GM12878 (cell line): ENCODE data around the gene ODAPH.

Experiments
- EP300 ChIP-seq, 2 experiments: fragments of 150-350 bp in 1 of 2; IDR thresholded peaks; 2 replicates each; pipeline ENCODE4 v1.6.1; 2011 to 2012; ENCODE audit warnings: low read depth in 2 of 2, low read length in 2 of 2, borderline replicate concordance in 1 of 2, improper control_type of control experiment in 1 of 2, inconsistent platforms in 1 of 2; ENCODE audit not compliant: control insufficient read depth in 1 of 2
- ESRRA ChIP-seq: IDR thresholded peaks from 2 replicates; pipeline ENCODE4 v1.6.1; 2012; ENCODE audit warnings: mild to moderate bottlenecking, low read length, improper control_type of control experiment
- IKZF1 ChIP-seq: fragments of 450-650 bp; conservative IDR thresholded peaks from 2 replicates; pipeline ENCODE4 v1.6.1; 2017; ENCODE audit warnings: antibody characterized with exemption, mild to moderate bottlenecking
- NKRF ChIP-seq: fragments of 450-650 bp; conservative IDR thresholded peaks from 2 replicates; pipeline ENCODE4 v1.6.1; 2017; ENCODE audit warnings: mild to moderate bottlenecking, moderate library complexity
- POLR2A ChIP-seq: IDR thresholded peaks from 2 replicates; pipeline ENCODE4 v1.6.1; 2011; ENCODE audit warnings: low read depth, mild to moderate bottlenecking, low read length
- POLR2AphosphoS5 ChIP-seq: IDR thresholded peaks from 2 replicates; pipeline ENCODE4 v1.6.1; 2011; ENCODE audit warnings: mild to moderate bottlenecking, low read length, inconsistent platforms
- RAD21 ChIP-seq: IDR thresholded peaks from 2 replicates; pipeline ENCODE4 v1.6.1; 2011; ENCODE audit warnings: mild to moderate bottlenecking, low read depth, low read length, moderate library complexity; ENCODE audit not compliant: insufficient read depth
- RFX5 ChIP-seq: IDR thresholded peaks from 2 replicates; pipeline ENCODE4 v1.6.1; 2011; ENCODE audit warnings: low read depth, low read length, improper control_type of control experiment
- SRF ChIP-seq, 2 experiments: IDR thresholded peaks; 2 replicates each; pipeline ENCODE4 v1.6.1; 2011; ENCODE audit warnings: low read depth in 2 of 2, low read length in 2 of 2, mild to moderate bottlenecking in 1 of 2, moderate library complexity in 1 of 2
- TCF7 ChIP-seq: IDR thresholded peaks from 2 replicates; pipeline ENCODE4 v1.6.1; 2014; ENCODE audit warnings: antibody characterized with exemption, borderline replicate concordance
- USF1 ChIP-seq: IDR thresholded peaks from 2 replicates; pipeline ENCODE4 v1.6.1; 2011; ENCODE audit warnings: borderline replicate concordance, low read depth, mild to moderate bottlenecking, moderate library complexity, mixed read lengths, low read length; ENCODE audit not compliant: insufficient read depth; ENCODE audit errors: extremely low read length
- TF ChIP-seq, protein P1 (sequence below), 3 experiments: IDR thresholded peaks in 2 of 3; conservative IDR thresholded peaks in 1 of 3; 2 replicates each; pipeline ENCODE4 v1.5.1; 2011; ENCODE audit warnings: low read depth in 3 of 3, low read length in 3 of 3, mild to moderate bottlenecking in 3 of 3, control low read depth in 2 of 3, moderate library complexity in 2 of 3, inconsistent platforms in 1 of 3, mixed read lengths in 1 of 3; ENCODE audit not compliant: control insufficient read depth in 2 of 3, insufficient read depth in 1 of 3; ENCODE audit errors: extremely low read depth in 1 of 3

GRCh38 chr4:75512386-75513211 is 43.3 kb upstream of the ODAPH start:
- TF ChIP-seq, protein P1, sequence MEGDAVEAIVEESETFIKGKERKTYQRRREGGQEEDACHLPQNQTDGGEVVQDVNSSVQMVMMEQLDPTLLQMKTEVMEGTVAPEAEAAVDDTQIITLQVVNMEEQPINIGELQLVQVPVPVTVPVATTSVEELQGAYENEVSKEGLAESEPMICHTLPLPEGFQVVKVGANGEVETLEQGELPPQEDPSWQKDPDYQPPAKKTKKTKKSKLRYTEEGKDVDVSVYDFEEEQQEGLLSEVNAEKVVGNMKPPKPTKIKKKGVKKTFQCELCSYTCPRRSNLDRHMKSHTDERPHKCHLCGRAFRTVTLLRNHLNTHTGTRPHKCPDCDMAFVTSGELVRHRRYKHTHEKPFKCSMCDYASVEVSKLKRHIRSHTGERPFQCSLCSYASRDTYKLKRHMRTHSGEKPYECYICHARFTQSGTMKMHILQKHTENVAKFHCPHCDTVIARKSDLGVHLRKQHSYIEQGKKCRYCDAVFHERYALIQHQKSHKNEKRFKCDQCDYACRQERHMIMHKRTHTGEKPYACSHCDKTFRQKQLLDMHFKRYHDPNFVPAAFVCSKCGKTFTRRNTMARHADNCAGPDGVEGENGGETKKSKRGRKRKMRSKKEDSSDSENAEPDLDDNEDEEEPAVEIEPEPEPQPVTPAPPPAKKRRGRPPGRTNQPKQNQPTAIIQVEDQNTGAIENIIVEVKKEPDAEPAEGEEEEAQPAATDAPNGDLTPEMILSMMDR (IDR thresholded peaks at IDR 0.05 in 2 of 3, conservative IDR thresholded peaks at IDR 0.05 in 1 of 3; ENCODE audit: control insufficient read depth in 2 of 3, extremely low read depth in 1 of 3, insufficient read depth in 1 of 3, low read depth in 3 of 3, low read length in 3 of 3): no peak
- TF ChIP-seq NKRF (no peak), RAD21 (no peak), USF1 (no peak), RFX5 (no peak), POLR2AphosphoS5 (no peak), EP300 (IDR thresholded peaks at IDR 0.05; ENCODE audit: borderline replicate concordance in 1 of 2, control insufficient read depth in 1 of 2, low read depth in 2 of 2, low read length in 2 of 2) (no peak), SRF (IDR thresholded peaks at IDR 0.05; ENCODE audit: low read depth in 2 of 2, low read length in 2 of 2) (no peak), IKZF1 (peak; percentile 37; the same call in 1 of the 2 replicates), POLR2A (no peak), TCF7 (no peak), ESRRA (no peak)
